NCI-H69 (cell line): ENCODE data around the gene PGS1.
"Not testable (repeated sequence)": the region's sequence is repeated elsewhere in the genome, so short reads cannot be mapped to it uniquely, and the experiment has no call there.

ENCODE experiments used
- DNase-seq: peaks from one replicate; lab custom pipeline; 2025; lab: John Stamatoyannopoulos, UW

Gene PGS1

GRCh38 chr17:78448356-78448993, 70.0 kb downstream of the PGS1 start:
- DNase-seq: peak; percentile 35

GRCh38 chr17:78449983-78450595, 71.6 kb downstream of the PGS1 start:
- DNase-seq: no peak

GRCh38 chr17:78450696-78451345, 72.4 kb downstream of the PGS1 start:
- DNase-seq: no peak

GRCh38 chr17:78451753-78452152, 73.3 kb downstream of the PGS1 start:
- DNase-seq: no peak

GRCh38 chr17:78454346-78454745, 75.9 kb downstream of the PGS1 start:
- DNase-seq: no peak

- no peak for DNase-seq
These were observed 79.6 kb downstream of the PGS1 start for GRCh38 chr17:78458091-78458490.

- DNase-seq: no peak
These were observed 80.4 kb downstream of the PGS1 start for GRCh38 chr17:78458736-78459335.

GRCh38 chr17:78459696-78460095, 81.2 kb downstream of the PGS1 start:
- DNase-seq: no peak

GRCh38 chr17:78460176-78460675, 81.8 kb downstream of the PGS1 start:
- DNase-seq: no peak

- DNase-seq: no peak
These were observed 82.7 kb downstream of the PGS1 start for GRCh38 chr17:78460951-78461798.

GRCh38 chr17:78461799-78462053, 83.3 kb downstream of the PGS1 start:
- DNase-seq: no peak

- DNase-seq: no peak
These were observed 83.7 kb downstream of the PGS1 start for GRCh38 chr17:78462148-78462547.

- DNase-seq: not testable (repeated sequence)
These were observed 87.8 kb downstream of the PGS1 start for GRCh38 chr17:78466109-78466785.

GRCh38 chr17:78466786-78467715, 88.6 kb downstream of the PGS1 start:
- DNase-seq: no peak

- no peak for DNase-seq
These were observed 89.9 kb downstream of the PGS1 start for GRCh38 chr17:78468366-78468765.

- DNase-seq: no peak
These were observed 91.0 kb downstream of the PGS1 start for GRCh38 chr17:78469443-78469842.

GRCh38 chr17:78471635-78472034, 93.2 kb downstream of the PGS1 start:
- no peak for DNase-seq

GRCh38 chr17:78472035-78472905, 93.8 kb downstream of the PGS1 start:
- DNase-seq: no peak

- DNase-seq: no peak
These were observed 95.6 kb downstream of the PGS1 start for GRCh38 chr17:78473951-78474613.
